Cardiac fibroblast (primary cell): ENCODE results near the gene PBRM1.

ENCODE experiments used
- DNase-seq, 2 donors: peaks; one replicate each; pipeline versions ENCODE4 v3.0.0 to v3.0.0-alpha.2; 2010; ENCODE audit warnings: low read depth in 2 of 2
- H3K4me3 ChIP-seq, 2 donors: replicated peaks in 1 of 2; 1 replicate in 1 of 2; 2 replicates in 1 of 2; pipeline ENCODE4 v1.5.1; 2011; ENCODE audit warnings: low read depth in 2 of 2, low read length in 2 of 2, mild to moderate bottlenecking in 2 of 2, moderate library complexity in 1 of 2
- CTCF ChIP-seq: IDR thresholded peaks from one replicate; pipeline ENCODE4 v1.5.1; 2011; ENCODE audit warnings: low read depth, mild to moderate bottlenecking, low read length, inconsistent platforms

The PBRM1 gene

DNA sequence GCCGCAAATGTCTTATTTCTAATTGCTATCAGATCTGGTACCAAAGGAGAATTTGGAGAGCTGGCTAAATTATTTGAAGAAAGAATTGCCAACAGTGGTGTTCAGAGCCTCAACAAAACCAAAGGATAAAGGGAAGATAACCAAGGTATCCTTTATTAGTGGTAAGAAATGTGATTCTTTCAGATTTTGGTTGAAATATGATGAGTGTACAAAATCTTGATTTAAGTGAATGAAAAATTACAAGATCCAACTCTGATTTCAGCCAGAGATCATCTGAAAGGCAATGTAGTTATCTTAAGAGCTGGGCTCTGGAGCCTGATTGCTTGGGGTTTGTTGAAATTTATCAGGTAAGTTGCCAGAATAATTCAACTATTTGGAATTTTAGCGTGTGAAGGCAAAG, 4.8 kb upstream of the PBRM1 start:
- no peak for DNase-seq
- TF ChIP-seq CTCF: no peak
- H3K4me3 ChIP-seq: no peak overlapping the region

DNA sequence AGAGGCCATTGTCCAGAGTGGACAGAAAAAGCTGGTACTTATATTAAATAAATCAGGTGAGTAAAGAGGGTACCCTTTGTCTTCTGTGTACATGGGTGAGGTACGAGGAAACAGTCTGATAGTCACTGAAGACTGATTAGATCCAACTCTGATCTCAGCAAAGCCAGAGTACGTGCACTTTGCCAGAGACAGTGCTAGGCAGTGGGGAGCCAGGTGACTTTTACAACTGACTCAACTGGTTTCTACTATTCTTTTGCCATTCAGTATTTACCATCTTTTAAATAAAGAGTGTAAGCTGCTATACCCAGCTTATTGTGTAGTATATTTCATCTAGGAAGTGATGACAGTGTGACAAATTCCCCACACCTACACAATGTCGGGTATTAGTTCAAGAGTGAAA, 3.4 kb upstream of the PBRM1 start:
- no peak for DNase-seq
- no peak for TF ChIP-seq CTCF
- no peak overlapping the region for H3K4me3 ChIP-seq

DNA sequence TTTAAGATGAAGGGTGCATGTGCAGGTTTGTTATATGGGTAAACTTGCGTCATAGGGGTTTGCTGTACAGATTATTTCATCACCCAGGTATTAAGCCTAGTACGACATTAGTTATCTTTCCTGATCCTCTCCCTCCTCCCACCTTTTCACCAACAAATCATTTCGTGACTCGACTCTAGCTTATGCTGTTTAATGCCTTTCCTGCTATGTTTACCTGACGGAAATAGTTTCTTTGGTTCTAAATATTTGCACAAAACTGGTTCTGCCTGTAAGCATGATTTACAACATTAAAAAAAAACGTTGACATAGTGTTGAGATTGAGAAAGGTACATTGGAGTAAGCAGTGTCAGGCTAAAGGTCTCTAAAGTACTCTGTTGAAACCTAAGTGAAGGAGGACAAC, 2.6 kb upstream of the PBRM1 start:
- H3K4me3 ChIP-seq: no peak overlapping the region
- TF ChIP-seq CTCF: no peak
- no peak for DNase-seq

DNA sequence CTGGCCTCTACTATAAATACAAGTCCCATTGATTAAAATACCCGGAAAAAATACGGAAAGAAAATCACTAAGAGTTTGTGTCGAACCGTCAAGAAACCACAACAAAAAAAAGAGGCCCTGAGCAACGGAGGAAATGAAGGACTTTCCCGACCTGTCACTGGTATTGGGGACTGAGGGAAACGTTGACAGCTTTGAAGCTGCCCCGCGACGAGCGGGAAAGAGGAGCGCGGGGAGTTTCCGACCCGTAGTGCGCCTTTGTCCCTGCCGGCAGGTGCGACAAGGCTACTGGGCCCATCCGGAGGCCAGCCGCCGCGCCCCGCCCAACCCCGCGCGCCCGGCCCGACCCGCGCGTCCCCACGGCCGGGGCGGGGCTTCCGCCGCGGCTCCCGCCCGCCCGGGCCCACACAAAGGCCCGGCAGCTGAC, 416 bp downstream of the PBRM1 start:
- DNase-seq: peak; percentile 60 to 71
- peak overlapping the region; percentile 83 to 88 for H3K4me3 ChIP-seq
- no peak for TF ChIP-seq CTCF

DNA sequence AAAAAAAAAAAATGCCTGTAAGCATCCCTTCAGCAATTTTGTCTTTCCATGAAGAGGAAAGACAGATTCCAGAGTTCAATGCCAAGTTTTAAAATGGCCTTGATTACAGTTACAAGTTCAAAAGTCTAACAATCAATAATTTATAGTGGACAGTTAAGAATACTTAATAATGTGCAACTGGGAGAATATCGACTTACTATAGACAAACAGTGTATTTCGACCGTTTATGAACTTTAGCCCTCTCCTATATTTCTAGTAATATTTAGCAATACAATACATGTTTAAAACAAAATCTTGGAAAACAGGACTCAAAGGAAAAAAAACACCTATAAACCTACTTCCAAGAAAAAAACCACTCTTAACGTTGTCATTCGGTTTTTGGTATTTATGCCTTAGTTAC, 1.5 kb downstream of the PBRM1 start:
- DNase-seq: no peak
- no peak for TF ChIP-seq CTCF
- H3K4me3 ChIP-seq: no peak overlapping the region

- peak; percentile 22 to 55 for DNase-seq
- H3K4me3 ChIP-seq: no peak overlapping the region
- TF ChIP-seq CTCF: no peak
Observed at GRCh38 chr3:52683611-52684010, 2.1 kb downstream of the PBRM1 start.

DNA sequence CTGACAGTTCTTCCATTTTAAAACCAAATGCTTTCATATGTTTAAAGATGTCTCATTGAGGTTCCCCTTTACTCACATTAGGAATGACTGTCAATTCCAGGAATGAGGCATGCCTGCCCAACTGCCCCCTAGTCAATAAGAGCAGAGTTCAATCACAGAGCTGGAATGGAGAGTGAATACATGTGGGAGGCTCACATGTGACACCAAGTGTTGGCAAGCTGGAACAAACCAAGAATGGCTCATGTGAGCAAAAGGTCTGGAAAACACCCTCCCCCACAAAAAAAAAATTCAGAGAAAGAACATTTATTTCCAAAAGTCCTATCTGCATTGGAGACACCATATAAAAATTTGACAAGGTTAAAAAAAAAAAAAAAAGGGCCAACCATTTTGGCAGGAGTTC, 3.7 kb downstream of the PBRM1 start:
- no peak overlapping the region for H3K4me3 ChIP-seq
- no peak for TF ChIP-seq CTCF
- DNase-seq: peak; percentile 73 to 84
